Iris pigment epithelial cell (primary cell): ENCODE results near the gene TTC39B.

ENCODE experiments used
- DNase-seq: peaks from one replicate; pipeline ENCODE4 v3.0.0-alpha.2; 2011; ENCODE audit warnings: low read depth

Gene TTC39B

DNA sequence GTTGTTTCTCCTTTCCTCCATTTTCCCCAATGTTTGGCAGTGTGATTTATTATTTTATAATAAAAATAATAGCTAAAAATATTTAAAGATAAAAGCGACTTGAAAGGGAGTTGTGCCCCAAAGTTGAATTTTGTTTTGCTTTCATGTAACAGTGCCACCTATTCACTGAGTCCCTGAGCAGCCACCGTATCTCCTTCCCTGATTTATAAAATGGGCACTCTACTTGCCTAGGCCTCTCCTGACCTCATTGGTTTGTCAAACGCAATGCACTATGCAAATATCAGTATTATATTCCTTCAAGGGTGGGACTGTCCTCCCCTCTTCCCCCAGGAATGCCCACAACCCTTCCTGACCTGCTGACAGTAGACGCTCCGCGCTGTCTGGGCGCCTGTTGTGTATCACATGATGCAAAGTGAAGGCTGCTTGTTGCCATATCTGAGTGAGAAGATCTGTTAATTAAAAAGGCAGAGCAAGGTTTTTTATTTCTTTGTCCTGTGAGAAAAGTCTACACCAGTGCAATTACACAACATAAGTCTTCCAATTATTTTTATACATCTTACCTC is 81.4 kb downstream of the TTC39B start:
- DNase-seq: no peak

DNA sequence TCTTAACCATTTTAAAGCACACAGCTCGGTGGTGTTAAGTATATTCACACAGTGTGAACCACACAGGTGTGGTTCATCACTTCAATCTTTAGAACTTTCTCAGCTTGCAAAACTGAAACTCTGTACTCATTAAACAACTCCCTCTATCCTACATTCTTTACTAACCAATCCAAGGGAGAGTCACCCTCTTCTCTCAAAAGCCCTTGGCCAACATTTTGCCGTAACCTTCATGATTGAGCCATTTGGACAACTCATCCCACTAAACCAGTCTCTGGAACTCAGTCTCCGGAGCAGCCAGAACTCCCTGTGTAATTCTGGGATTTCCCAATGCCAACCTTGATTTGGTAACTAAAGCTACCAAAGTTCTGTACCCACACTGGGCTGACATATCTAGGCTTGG is 84.7 kb downstream of the TTC39B start:
- no peak for DNase-seq

DNA sequence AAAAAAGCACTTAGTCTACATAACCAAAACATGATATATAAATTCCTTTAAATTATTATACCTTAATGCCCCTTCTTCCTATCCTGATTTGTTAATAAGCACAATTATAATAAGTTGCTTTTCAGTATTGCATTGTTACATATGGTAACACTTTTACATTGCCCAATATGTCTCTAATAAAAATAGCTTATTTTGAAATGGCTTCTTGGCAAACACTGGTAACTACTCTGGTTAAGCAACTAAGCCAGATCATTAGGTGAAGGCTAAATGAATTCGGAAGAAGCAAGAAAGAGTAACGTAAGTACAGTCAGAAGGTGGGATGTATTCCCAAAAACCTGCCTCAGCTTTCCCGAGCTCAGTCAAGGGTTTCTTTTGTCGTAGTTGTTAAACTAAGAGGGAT is 85.3 kb downstream of the TTC39B start:
- DNase-seq: no peak

DNA sequence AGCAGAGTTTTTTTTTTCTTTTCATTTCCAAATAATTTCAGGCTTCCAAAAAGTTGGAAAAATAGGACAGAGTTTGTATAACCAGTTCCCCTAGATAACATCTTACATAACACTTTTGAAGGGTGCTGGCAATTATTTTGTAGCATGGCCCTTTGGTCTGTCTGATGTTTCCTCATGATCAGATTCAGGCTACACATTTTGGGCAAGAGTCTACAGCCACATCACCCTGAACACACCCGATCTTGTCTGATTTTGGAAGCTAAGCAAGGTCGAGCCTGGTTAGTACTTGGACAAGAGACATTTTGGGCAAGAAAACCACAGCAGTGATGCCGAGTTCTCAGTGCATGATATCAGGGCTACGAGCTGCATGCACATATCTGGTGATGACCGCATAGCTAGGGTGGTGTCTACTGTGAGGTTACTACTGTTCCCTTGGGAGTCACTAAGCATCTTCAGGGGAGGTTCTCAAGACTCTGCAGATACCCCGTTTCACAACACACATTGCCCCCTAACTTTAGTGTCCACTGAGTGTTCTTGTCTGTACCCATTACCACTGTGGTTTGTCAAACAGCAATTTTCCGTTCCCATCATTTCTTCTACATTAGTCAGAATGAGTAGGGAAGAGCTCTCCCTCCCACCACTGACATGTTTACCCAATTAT is 86.2 kb downstream of the TTC39B start:
- no peak for DNase-seq

DNA sequence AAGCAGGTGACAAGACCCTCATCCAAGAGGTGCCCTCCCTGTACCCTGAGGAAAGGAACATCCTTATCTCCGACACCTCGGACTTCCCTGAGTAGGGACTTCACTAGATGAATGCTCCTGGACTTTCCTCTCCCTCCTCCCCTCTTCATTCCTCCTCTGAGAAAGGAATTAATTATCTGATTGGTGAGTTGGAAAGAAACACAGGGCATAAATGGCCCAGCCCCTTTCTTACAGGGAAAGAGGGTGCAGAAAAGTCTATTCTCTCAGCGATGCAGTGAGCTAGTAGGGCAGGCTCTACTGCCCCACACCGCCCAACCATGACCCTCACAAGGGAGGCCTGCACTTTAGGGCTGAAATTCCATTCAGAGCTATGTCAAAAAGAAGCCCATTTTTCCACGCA is 87.5 kb downstream of the TTC39B start:
- no peak for DNase-seq

DNA sequence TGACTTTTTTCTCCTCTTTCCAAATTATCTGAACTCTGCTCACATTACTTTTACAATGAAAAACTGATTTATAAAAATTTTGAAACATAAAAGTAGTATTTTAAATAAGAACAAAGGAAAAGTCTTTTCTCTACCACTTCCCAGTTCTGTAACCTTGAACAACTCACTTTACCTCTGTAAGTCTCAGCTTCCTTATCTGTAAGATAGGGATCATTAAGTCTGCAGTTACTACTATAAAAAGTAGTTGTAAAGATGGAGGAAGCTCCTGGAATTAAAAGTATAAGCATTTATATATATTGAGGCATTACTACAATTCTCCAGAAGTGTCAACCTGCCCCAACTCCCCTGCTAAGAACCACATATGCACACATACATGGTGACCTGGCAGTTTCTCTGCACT is 88.0 kb downstream of the TTC39B start:
- DNase-seq: no peak

DNA sequence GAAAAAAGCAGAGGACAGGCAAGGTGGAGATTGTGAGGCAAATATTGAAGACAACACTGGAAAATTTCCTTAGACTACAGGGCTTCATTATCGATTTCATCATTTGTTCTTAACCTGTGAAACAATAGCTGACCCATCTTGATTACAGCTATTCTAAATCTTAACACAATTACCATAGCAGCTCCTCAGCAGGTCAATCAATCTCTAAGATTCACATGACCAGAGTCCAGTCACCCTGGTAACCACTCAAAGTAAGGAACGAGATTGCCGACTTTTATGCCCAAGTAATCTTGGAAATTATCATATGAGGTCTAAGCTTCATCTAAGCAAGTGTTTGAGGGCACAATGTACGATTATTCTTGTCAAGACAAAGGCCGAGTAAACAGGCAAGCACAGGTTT is 93.8 kb downstream of the TTC39B start:
- no peak for DNase-seq

DNA sequence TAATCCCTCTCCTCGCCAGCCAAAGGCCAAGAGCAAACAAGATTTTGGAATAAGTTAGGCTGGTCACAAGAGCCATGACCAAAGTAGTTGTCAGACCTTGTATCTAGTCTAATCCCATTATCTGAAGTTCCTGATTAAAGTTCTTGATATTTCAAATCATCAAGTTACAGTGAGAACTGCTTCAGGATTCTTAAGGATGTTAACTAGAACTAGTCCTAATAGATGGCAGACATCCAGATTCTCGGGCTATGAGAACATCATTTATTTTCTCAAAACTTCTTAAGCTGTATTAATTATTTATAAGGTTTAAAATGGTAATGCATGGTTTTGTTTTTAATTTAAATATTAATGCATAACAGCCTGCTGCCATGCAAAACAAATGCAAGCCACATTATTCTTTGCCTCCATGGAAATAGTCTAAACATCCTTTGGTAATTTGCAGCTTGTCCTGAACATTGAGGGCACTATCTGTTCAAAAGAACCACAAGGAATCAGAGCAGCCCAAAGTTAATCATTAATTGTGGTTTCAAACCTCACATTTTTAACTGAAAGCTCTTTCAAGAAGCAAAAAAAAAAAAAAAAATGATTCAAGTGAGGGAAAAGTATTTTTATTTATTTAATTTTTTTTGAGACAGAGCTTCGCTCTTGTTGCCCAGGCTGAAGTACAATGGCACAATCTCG is 95.1 kb downstream of the TTC39B start:
- peak; percentile 56 for DNase-seq

DNA sequence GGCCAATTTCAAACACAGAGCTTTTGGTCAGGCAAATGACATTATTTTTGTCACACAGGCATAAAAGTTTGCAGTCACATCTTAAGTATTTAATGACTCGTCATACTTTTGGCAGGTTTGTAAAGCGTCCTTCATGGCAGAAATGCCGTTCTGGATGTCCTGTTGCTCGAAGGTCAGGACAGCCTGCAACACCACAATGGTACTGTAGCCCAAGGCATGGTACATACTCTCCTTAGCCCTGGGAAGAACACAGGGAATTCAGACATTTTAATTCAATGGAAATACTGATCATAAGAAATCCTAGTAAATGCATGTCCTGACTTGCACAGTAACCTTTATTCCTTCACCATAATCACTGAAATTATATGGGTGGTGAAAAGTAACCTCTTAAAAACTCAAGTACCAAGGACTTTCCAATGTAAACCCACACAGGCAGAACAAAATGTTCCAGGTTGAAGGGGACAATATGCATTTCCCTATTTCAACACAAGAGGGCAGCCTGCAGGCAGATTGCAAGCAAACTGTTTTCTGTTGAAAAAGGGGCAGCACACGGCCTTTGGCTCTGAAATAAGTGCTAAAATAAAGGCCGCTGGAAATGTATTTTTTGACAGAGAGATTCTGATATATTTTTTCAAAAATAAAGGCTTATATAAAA is 95.7 kb downstream of the TTC39B start:
- DNase-seq: peak; percentile 77

DNA sequence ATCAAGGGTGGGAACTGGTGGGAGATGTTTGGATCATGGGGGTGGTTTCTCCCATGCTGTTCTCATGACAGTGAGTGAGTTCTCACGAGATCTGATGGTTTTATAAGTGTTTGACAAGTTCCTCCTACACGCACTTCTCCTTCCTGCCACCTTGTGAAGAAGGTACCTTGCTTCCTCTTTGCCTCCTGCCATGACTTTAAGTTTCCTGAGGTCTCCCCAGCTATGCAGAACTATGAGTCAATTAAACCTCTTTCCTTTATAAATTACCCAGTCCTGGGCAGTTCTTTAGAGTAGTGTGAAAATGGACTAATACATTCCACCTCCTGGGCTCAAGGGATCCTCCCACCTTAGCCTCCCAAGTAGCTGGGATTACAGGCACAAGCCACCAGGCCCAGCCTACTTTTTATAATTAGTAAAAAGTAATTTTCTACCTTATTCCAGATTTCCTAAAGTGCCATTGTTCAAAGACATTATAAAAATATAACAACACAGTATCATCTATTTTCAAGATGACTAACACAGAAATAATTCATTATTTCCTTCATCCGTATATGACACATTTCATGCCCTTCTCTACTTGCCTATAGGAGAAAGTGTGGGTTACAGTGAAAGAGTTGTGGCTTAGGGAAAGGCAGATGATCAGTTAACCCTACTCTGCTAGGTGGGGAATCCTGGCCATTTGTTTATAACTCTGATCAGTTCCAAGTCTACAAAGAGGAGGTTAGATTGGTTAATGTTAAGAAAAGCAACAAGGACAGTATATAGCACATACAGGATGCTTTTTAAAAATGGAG is 99.9 kb downstream of the TTC39B start:
- no peak for DNase-seq

DNA sequence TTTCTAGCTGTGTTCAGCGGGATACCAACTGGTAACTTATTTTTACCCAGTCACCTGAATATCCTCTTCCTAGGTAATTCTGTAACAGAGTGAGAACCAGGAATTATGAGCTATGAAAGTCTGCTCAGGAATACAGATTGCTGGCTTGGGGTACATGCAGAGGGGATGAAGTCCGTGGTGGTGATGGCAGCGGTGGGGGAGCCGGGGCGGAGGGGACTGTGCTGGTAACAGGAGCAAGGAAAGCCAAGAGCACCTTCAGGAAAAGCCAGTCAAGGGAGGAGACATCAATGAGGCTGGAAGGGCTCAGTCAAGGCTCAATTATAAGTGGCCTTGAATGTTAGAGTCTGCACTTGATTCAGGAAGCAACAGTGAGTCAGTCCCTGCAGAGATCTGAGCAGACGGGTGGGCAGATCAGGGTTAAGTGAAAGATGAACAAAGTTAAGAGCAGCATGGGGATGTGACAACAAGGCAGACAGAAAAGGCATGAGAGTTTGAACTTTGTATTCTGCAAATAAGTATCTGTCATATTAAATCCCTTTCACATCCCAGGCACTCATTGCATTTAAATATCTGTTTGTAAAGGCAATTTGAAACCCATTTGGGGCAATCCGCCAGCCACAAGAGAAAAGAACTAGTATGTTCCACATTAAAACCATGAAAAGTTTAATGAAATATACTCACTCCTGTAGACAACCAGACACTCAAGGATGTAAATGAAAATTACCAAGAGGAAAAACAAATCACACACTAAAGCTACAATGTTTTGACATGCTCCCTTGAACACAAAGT is 101.2 kb downstream of the TTC39B start:
- DNase-seq: peak; percentile 67

DNA sequence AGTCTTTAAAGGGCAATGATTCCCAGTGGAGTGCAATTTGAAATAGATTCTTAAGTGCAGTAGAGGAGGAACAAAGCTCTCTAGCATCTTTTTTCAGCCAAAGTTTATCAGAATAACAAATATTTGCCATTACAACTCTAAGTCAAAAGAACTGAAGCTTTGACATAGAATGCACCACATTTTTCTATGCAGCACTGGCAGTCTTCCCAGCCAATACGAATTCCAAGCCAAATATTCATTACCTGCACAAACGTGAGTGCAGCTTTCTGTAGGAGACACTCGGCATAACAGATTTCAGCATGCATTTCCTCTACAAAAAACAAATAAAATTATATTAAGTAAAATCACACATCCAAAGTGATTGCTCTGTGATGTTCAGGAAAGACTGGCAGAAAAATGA is 103.4 kb downstream of the TTC39B start:
- DNase-seq: no peak

DNA sequence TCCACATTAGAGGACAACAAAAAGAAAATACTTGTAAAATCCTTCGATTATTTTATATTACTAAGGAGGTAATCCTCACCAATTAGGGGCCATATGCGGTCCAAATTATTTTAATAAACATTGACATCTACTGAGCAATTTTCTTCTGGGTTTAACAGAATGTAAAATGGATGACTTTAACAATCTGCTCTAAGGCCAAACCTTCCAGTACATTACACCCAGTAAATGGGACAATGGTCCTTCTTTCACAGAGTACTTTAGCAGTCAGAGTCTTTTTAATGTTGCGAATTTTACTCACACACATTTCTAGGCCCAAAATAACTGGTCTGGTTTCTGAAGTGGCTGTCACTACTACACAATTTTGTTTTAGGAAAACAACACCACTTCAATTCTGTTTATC is 106.9 kb downstream of the TTC39B start:
- no peak for DNase-seq

DNA sequence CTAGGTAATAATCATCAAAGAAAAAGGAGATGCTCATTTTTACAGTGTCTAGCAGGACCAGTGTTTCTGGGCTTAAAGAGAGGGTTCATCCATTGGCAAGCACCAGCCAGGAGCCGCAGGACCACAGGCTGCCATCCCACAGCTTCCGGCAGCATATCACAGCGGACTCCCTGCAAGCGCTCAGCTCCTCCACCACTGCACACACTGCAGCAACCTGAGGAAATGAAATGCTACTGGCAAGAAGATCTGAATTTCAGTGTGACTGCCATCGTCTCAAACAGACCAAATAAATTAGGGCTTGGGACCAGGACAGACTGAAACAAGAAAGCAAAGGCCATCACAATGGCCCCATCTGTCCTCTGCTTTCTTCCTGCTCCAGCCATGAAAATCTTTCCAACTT is 114.2 kb downstream of the TTC39B start:
- no peak for DNase-seq

DNA sequence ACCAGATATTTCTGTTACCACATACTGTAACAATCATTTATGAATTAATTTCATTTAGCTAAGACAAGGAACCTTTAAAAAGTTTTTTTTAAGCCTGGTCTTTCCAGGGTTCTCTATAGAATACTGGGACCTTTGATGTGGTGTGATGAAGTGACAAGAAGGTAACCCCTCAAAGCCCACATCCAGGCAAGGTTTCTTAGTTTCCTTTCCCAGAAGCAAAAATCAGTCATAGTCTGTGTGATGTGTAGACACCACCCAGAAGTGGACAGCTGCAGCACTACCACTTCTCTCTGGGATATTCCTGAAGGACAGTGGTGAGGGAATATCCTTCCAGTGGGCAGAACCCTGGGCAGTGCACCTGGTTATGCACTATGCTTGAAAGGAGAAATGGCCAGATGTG is 115.6 kb downstream of the TTC39B start:
- no peak for DNase-seq

DNA sequence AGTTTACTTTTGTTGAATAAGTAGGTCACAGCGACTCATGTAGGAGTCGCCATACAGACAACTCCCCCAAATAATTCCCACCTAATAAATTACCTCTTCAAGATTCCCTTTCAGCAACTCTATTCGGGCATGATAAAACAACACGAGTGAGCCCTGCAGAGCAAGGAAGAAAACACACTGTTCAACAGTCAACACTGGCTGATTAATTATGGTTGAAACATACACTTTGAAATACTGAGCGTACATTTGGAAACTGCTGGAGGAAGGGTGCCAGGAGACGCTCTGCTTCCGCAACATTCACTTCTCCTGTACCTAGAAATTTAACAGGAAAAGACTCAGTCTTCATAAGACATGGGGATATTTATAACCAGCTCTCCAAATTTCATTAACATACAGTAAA is 117.5 kb downstream of the TTC39B start:
- no peak for DNase-seq

DNA sequence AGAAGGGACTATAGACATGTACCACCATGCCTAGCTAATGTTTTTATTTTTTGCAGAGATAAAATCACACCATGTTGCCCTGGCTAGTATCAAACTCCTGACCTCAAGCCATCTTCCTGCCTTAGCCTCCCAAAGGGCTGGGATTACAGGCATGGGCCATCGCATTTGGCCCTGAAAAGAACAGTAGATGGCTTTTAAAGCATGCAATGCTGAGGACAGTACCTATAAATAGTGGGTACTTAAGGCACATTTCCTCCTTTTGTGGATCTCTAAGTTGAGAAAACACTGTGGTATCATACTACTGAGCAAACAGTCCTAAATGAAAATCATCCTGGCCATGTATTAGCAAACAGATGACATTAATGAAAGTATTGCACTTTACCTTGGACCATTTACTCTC is 119.4 kb downstream of the TTC39B start:
- no peak for DNase-seq

DNA sequence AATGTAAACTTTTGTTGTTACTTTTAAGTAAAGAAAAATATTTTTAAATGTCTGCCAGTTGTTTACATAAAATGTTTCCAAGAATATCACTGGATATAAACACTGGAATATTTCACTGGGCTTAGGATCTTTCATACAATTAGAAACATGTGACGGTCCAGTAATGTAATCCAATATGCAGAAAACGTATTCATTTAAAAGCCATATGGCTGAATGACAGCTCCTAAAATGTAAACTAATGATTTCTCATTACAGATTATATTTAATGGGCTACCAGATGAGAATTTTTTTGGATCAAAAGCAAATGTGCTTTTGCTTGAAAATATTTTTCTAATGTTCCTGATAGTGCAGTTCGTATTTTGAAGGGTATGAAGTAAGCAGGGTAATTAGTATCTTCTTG is 124.3 kb downstream of the TTC39B start:
- DNase-seq: no peak

DNA sequence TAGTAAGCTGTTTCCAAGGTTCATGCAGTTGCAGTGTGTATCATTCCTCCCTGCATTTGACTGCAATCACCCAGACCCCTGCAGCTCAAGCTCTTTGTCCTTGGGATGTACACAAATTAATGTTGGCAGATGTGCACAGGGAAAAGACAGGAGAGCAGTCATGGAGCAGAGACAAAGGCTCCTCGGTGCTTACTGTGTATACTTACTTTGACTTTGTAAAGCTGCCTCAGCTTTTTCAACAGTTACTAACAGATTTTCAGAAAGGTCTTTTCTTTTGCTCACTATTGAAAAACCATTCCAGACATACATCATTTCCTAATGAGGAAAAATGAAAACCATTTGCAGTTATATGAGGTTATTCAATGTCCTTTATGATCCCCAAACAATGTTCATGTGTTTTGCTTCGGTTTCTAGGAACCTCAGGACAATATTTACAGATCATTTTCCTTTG is 124.9 kb downstream of the TTC39B start:
- DNase-seq: no peak

DNA sequence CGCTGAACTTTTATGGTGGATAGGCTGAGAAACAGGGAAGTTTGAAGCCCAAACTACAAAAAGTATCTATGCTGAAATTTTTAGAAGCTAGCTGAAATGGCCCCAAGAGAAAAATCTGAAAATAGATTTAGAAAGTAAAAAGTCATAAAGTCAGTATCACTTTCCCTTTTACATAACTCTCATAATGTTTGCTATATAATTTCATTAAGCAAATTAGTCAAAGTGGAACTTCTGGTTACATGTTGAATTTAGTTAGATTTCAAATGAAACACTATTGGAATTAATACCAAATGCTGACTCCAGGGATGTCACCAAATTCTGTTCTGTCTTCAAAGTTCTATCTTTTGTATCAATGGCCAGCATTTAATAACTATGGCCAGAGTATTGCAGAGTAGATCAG is 126.9 kb downstream of the TTC39B start:
- no peak for DNase-seq

DNA sequence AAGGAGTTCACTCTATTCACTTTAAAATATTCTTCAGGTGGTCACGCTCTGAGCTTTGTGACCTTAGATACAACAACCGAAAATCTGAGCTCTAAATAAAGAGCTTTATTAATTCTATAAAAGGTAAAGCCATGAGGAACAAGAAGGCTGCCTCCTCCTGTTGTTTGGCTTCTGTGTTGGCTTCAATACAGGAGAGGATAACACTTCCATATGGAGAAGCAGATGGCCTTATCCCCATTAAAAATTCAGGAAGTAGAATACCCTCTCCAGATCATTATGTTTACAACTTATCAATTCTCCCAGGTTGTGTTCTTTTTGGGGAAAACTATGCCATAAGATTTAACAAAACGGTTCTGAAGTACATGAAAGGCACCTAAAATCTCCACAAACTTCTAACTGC is 128.4 kb downstream of the TTC39B start:
- no peak for DNase-seq

DNA sequence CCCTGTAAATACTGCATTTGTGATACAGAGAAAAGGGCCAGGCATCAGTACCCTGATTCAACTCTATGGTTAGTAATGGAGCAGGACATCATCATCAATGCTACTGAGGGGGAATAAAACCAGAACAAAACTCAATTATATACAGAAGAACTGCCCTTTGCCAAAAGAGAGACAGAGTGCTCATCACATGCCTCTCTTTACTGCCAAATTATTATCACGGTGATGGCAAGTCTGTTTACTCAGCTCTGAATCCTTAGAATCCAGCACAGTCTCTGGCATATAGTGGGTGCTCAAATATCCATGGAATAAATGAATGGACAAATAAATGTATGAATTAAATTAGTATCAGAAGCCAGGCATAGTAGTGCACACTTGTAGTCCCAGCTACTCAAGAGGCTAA is 130.2 kb downstream of the TTC39B start:
- DNase-seq: no peak
